Measurements from ENCODE around the gene TNFRSF14. TPM values are rescaled to one million over a fixed set of nuclear protein-coding genes. Genes with fewer than 3 reads are reported as not detected.
A peak's percentile ranks its signal among the peaks of the same experiment; 100 is the strongest.

TNFRSF14 gene
- total RNA-seq, 1 donor from 2014 or later, result 141 TPM

GRCh38 chr1:2603521-2604155 is 47.5 kb downstream of the TNFRSF14 start:
- peak in 1 of 2 donors; percentile 58 for DNase-seq (ENCODE audit: low spot score in 2 of 2)
- no peaks in the 10 kb centered on the region for H3K36me3 ChIP-seq
- intact Hi-C loops (cut with DNase I), result no loop called here
- TF ChIP-seq, protein P1, sequence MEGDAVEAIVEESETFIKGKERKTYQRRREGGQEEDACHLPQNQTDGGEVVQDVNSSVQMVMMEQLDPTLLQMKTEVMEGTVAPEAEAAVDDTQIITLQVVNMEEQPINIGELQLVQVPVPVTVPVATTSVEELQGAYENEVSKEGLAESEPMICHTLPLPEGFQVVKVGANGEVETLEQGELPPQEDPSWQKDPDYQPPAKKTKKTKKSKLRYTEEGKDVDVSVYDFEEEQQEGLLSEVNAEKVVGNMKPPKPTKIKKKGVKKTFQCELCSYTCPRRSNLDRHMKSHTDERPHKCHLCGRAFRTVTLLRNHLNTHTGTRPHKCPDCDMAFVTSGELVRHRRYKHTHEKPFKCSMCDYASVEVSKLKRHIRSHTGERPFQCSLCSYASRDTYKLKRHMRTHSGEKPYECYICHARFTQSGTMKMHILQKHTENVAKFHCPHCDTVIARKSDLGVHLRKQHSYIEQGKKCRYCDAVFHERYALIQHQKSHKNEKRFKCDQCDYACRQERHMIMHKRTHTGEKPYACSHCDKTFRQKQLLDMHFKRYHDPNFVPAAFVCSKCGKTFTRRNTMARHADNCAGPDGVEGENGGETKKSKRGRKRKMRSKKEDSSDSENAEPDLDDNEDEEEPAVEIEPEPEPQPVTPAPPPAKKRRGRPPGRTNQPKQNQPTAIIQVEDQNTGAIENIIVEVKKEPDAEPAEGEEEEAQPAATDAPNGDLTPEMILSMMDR (IDR thresholded peaks at IDR 0.05), result no peak
- no peaks in the 10 kb centered on the region for H3K27me3 ChIP-seq
- H3K4me1 ChIP-seq, result no peaks in the 10 kb centered on the region
- no peak overlapping the region for H3K4me3 ChIP-seq
- H3K27ac ChIP-seq, result no peak overlapping the region
- peaks cover 0 to 8% of the 10 kb centered on the region in 2 donors for H3K9me3 ChIP-seq

DNA sequence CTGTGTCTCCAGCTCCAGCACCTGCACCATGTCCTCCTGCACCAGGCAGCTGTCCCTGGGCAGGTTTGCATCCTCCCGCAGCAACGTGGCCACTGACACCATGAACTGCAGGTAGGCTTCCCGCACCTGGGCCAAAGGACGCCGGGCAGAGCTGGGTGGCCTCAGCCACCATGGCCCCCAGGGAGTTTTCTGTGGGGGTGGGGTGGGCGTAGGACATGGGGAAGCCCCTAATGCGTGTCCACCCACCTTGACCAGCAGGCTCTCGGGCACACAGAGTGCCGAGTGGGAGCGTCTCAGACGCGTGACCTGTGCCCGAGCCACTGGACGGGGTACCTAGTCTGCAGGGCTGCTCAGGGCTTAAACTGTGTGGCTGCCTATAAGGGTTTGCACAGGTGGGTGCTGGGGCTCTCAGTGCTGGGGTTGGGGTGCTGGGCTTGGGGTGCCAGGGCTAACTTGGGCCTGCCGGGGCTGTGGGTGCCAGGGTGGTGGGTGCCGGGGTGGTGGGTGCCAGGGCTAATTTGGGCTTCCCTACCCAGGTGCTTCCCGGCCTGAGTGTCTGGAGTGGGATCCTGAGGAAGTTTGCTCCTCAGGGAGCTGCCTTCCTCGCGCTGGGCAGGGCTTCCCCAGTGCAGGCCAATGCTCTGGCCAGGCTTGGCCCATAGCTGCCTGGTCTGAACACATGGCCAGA is 48.1 kb downstream of the TNFRSF14 start:
- no peaks in the 10 kb centered on the region for H3K27me3 ChIP-seq
- DNase-seq (ENCODE audit: low spot score in 2 of 2), result peak in 1 of 2 donors; percentile 48
- intact Hi-C loops (cut with DNase I), result no loop called here

GRCh38 chr1:2604844-2605508 is 48.8 kb downstream of the TNFRSF14 start:
- no peaks in the 10 kb centered on the region for H3K4me1 ChIP-seq
- H3K27ac ChIP-seq, result no peak overlapping the region
- DNase-seq (ENCODE audit: low spot score in 2 of 2), result peak in 1 of 2 donors; percentile 57
- H3K36me3 ChIP-seq, result no peaks in the 10 kb centered on the region
- no peaks in the 10 kb centered on the region for H3K27me3 ChIP-seq
- H3K9me3 ChIP-seq, result peaks cover 0 to 4% of the 10 kb centered on the region in 2 donors
- no peak overlapping the region for H3K4me3 ChIP-seq
- TF ChIP-seq, protein P1 (IDR thresholded peaks at IDR 0.05), result no peak
- intact Hi-C loops (cut with DNase I), result no loop called here

More for the DNA sequence above, 48.1 kb downstream of the TNFRSF14 start:
- TF ChIP-seq, protein P1 (IDR thresholded peaks at IDR 0.05), result no peak
- Histone ChIP-seq H3K4me1 (no peaks in the 10 kb centered on the region), H3K27ac (no peak overlapping the region), H3K9me3 (peaks cover 0 to 4% of the 10 kb centered on the region in 2 donors), H3K36me3 (no peaks in the 10 kb centered on the region), H3K4me3 (no peak overlapping the region)

DNA sequence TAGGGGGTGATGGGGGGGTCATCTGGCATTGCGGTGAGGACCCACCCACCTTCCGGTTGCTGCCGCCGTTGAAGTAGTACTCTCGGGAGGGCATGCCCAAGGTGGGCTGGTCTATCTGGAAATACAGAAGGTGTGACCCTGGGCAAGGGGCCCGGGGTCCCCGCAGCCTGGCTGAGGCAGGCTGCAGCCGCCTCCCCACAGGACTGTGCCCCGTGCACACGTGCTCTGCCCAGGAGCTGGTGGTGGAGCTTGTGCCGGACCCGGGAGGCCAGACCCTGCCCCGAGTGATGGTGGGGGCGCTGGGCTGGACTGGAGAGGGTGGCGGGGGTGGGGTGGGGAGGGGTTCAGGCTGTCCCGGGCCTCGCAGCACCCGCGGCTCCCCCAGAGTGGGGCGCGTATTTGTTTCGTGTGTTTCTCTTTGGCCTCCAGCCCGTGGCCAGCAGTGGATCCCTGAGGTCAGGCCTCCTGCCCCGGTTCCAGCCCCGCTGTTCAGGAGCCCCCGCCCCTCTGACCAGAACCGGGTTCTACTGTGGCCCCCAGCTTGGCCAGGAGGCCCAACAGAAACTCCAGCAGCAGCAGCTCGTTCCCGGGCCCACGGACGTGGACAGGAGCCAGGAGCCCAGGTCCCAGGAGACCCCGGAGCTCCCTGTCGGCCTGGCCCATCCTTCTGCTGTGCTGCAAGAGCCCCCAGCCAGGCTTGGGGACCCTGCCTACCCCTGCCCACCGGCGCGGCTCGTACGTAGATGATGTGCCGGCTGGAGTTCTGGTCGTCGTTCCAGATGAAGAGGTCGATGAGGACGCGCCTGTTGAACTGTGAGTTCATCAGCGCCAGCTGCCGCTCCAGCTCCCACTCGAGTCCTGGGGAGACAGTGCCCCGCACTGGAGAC is 49.6 kb downstream of the TNFRSF14 start:
- Histone ChIP-seq H3K9me3 (peaks cover 0 to 4% of the 10 kb centered on the region in 2 donors), H3K4me3 (no peak overlapping the region), H3K27me3 (no peaks in the 10 kb centered on the region), H3K36me3 (no peaks in the 10 kb centered on the region), H3K27ac (no peak overlapping the region), H3K4me1 (no peaks in the 10 kb centered on the region)
- peak in 1 of 2 donors; percentile 45 for DNase-seq (ENCODE audit: low spot score in 2 of 2)
- TF ChIP-seq, protein P1 (IDR thresholded peaks at IDR 0.05), result no peak
- intact Hi-C loops (cut with DNase I), result no loop called here

- H3K27me3 ChIP-seq, result no peaks in the 10 kb centered on the region
- DNase-seq (ENCODE audit: low spot score in 2 of 2), result peak in 1 of 2 donors; percentile 57
- intact Hi-C loops (cut with DNase I), result no loop called here
- TF ChIP-seq, protein P1 (IDR thresholded peaks at IDR 0.05), result no peak
- H3K4me1 ChIP-seq, result no peaks in the 10 kb centered on the region
- no peaks in the 10 kb centered on the region for H3K9me3 ChIP-seq
- H3K27ac ChIP-seq, result no peak overlapping the region
- H3K4me3 ChIP-seq, result no peak overlapping the region
- no peaks in the 10 kb centered on the region for H3K36me3 ChIP-seq
Observed at GRCh38 chr1:2606396-2606880, 50.3 kb downstream of the TNFRSF14 start.

All from ascending aorta (tissue), 2 donors.